KOPT-K1 (cell line): ENCODE results near the gene CCL1.
A peak's percentile ranks its signal among the peaks of the same experiment; 100 is the strongest.

Experiments
- H3K27ac ChIP-seq: fragments of 200-600 bp; sonication (generic); 2 replicates; pipeline ENCODE4 v1.5.1; 2016; ENCODE audit warnings: antibody characterized with exemption, mild to moderate bottlenecking, low read depth, low read length; ENCODE audit not compliant: poor library complexity, severe bottlenecking
- H3K36me3 ChIP-seq: fragments of 200-600 bp; sonication (generic); 2 replicates; pipeline ENCODE4 v1.5.1; 2017; ENCODE audit warnings: antibody characterized with exemption, mild to moderate bottlenecking, low read length, moderate library complexity; ENCODE audit not compliant: insufficient read depth
- H3K9me3 ChIP-seq: fragments of 200-600 bp; sonication (generic); 2 replicates; pipeline ENCODE4 v1.5.1; 2017; ENCODE audit warnings: antibody characterized with exemption, low read length, mild to moderate bottlenecking; ENCODE audit not compliant: insufficient read depth, poor library complexity, severe bottlenecking

Gene CCL1

GRCh38 chr17:34370997-34371395 is 8.0 kb upstream of the CCL1 start:
- no peaks in the 10 kb centered on the region for H3K36me3 ChIP-seq
- H3K27ac ChIP-seq, result peak overlapping the region; percentile 99
- H3K9me3 ChIP-seq, result no peaks in the 10 kb centered on the region

- Histone ChIP-seq H3K36me3 (no peaks in the 10 kb centered on the region), H3K9me3 (no peaks in the 10 kb centered on the region), H3K27ac (peak overlapping the region; percentile 99)
Measured at GRCh38 chr17:34370376-34370996, 7.5 kb upstream of the CCL1 start.

- peak overlapping the region; percentile 99 for H3K27ac ChIP-seq
- no peaks in the 10 kb centered on the region for H3K36me3 ChIP-seq
- H3K9me3 ChIP-seq, result no peaks in the 10 kb centered on the region
Measured at GRCh38 chr17:34369571-34369970, 6.5 kb upstream of the CCL1 start.

- Histone ChIP-seq H3K27ac (peak overlapping the region; percentile 99), H3K36me3 (no peaks in the 10 kb centered on the region), H3K9me3 (no peaks in the 10 kb centered on the region)
Measured at GRCh38 chr17:34368946-34369500, 6.0 kb upstream of the CCL1 start.

GRCh38 chr17:34368196-34368945 is 5.3 kb upstream of the CCL1 start:
- Histone ChIP-seq H3K36me3 (no peaks in the 10 kb centered on the region), H3K9me3 (no peaks in the 10 kb centered on the region), H3K27ac (peak overlapping the region; percentile 99)

GRCh38 chr17:34367486-34368195 is 4.6 kb upstream of the CCL1 start:
- H3K36me3 ChIP-seq, result no peaks in the 10 kb centered on the region
- H3K27ac ChIP-seq, result peak overlapping the region; percentile 99
- no peaks in the 10 kb centered on the region for H3K9me3 ChIP-seq

GRCh38 chr17:34366529-34367107 is 3.6 kb upstream of the CCL1 start:
- Histone ChIP-seq H3K36me3 (no peaks in the 10 kb centered on the region), H3K9me3 (no peaks in the 10 kb centered on the region), H3K27ac (peak overlapping the region; percentile 99)

GRCh38 chr17:34366010-34366409 is 3.0 kb upstream of the CCL1 start:
- peak overlapping the region; percentile 99 for H3K27ac ChIP-seq
- H3K9me3 ChIP-seq, result no peaks in the 10 kb centered on the region
- H3K36me3 ChIP-seq, result no peaks in the 10 kb centered on the region

- Histone ChIP-seq H3K27ac (peak overlapping the region; percentile 99), H3K9me3 (no peaks in the 10 kb centered on the region), H3K36me3 (no peaks in the 10 kb centered on the region)
Measured at GRCh38 chr17:34365340-34365739, 2.3 kb upstream of the CCL1 start.

GRCh38 chr17:34364751-34365150 is 1.7 kb upstream of the CCL1 start:
- peak overlapping the region; percentile 99 for H3K27ac ChIP-seq
- no peaks in the 10 kb centered on the region for H3K9me3 ChIP-seq
- H3K36me3 ChIP-seq, result no peaks in the 10 kb centered on the region

- no peaks in the 10 kb centered on the region for H3K36me3 ChIP-seq
- no peaks in the 10 kb centered on the region for H3K9me3 ChIP-seq
- H3K27ac ChIP-seq, result peak overlapping the region; percentile 99
Measured at GRCh38 chr17:34361478-34362061, 1.5 kb downstream of the CCL1 start.

- Histone ChIP-seq H3K27ac (peak overlapping the region; percentile 55), H3K9me3 (no peaks in the 10 kb centered on the region), H3K36me3 (no peaks in the 10 kb centered on the region)
Measured at GRCh38 chr17:34360601-34361270, 2.3 kb downstream of the CCL1 start.

- Histone ChIP-seq H3K27ac (no peak overlapping the region), H3K9me3 (no peaks in the 10 kb centered on the region), H3K36me3 (no peaks in the 10 kb centered on the region)
Measured at GRCh38 chr17:34358631-34359030, 4.4 kb downstream of the CCL1 start.

GRCh38 chr17:34357398-34357797 is 5.6 kb downstream of the CCL1 start:
- no peak overlapping the region for H3K27ac ChIP-seq
- no peaks in the 10 kb centered on the region for H3K9me3 ChIP-seq
- H3K36me3 ChIP-seq, result no peaks in the 10 kb centered on the region
